ENCODE results near the gene STH.

Gene STH

GRCh38 chr17:45960311-45960710 is 38.7 kb upstream of the STH start:
- no peak for TF ChIP-seq CTCF (IDR thresholded peaks at IDR 0.05; ENCODE audit: low read depth, low read length, missing control alignments)
- DNase-seq (ENCODE audit: low read depth), result no peak
- H3K4me3 ChIP-seq (ENCODE audit: low read depth, low read length), result no peak overlapping the region

GRCh38 chr17:45961206-45961605 is 37.8 kb upstream of the STH start:
- no peak overlapping the region for H3K4me3 ChIP-seq (ENCODE audit: low read depth, low read length)
- no peak for DNase-seq (ENCODE audit: low read depth)

GRCh38 chr17:45962221-45962972 is 36.7 kb upstream of the STH start:
- no peak for DNase-seq (ENCODE audit: low read depth)

More at GRCh38 chr17:45961206-45961605, 37.8 kb upstream of the STH start:
- no peak for TF ChIP-seq CTCF (IDR thresholded peaks at IDR 0.05; ENCODE audit: low read depth, low read length, missing control alignments)

GRCh38 chr17:45963283-45963682 is 35.8 kb upstream of the STH start:
- H3K4me3 ChIP-seq (ENCODE audit: low read depth, low read length), result no peak overlapping the region
- no peak for DNase-seq (ENCODE audit: low read depth)
- TF ChIP-seq CTCF (IDR thresholded peaks at IDR 0.05; ENCODE audit: low read depth, low read length, missing control alignments), result no peak

More at GRCh38 chr17:45962221-45962972, 36.7 kb upstream of the STH start:
- TF ChIP-seq CTCF (IDR thresholded peaks at IDR 0.05; ENCODE audit: low read depth, low read length, missing control alignments), result no peak
- H3K4me3 ChIP-seq (ENCODE audit: low read depth, low read length), result no peak overlapping the region

GRCh38 chr17:45963889-45964288 is 35.2 kb upstream of the STH start:
- no peak for DNase-seq (ENCODE audit: low read depth)
- TF ChIP-seq CTCF (IDR thresholded peaks at IDR 0.05; ENCODE audit: low read depth, low read length, missing control alignments), result no peak
- no peak overlapping the region for H3K4me3 ChIP-seq (ENCODE audit: low read depth, low read length)

- TF ChIP-seq CTCF (IDR thresholded peaks at IDR 0.05; ENCODE audit: low read depth, low read length, missing control alignments), result no peak
- H3K4me3 ChIP-seq (ENCODE audit: low read depth, low read length), result no peak overlapping the region
- DNase-seq (ENCODE audit: low read depth), result no peak
Observed at GRCh38 chr17:45964634-45965033, 34.4 kb upstream of the STH start.

GRCh38 chr17:45965812-45966211 is 33.2 kb upstream of the STH start:
- TF ChIP-seq CTCF (IDR thresholded peaks at IDR 0.05; ENCODE audit: low read depth, low read length, missing control alignments), result no peak
- DNase-seq (ENCODE audit: low read depth), result no peak
- H3K4me3 ChIP-seq (ENCODE audit: low read depth, low read length), result no peak overlapping the region

All from GM12864 (cell line).